ENCODE results near the gene BIK.

DNA sequence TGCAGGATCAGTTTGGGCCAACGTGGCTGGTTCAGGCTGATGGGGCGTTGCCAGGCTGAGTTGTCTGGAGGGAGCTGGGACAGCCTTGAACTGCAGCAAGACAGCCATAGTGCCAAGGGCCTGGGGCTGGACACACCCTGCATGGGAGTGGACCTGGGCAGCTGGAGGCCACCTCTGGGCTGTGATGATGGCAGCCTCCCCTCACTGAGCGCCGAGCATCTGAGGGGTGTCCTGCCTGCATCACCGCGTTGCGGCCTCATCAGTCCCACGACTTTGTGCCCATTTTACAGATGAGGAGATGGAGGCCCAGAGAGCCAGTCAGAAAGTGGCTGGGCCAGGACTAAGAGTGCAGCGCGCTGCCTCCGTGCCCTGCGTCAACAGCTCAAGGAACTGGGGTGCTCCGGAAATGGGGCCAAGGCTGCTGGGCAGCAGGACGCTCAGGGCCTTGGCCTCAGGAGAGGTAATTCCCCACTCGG lies 40.2 kb downstream of the BIK start:
- TF ChIP-seq CTCF (IDR thresholded peaks at IDR 0.05): no peak
- no peak for TF ChIP-seq ZFX (IDR thresholded peaks at IDR 0.05; ENCODE audit: borderline replicate concordance)
